IMR-90 (cell line): ENCODE results near the gene TOPORS. TPM values are rescaled to one million over a fixed set of nuclear protein-coding genes. Genes with fewer than 3 reads are reported as not detected.

Experiments
- ATAC-seq: fragments of 200-7000 bp; cut with Tn5 transposase; 2 replicates; pipeline ENCODE4 v1.9.1; 2020; ENCODE audit warnings: low read depth, mild to moderate bottlenecking, moderate library complexity
- BruUV-seq: library from RNA; stranded (reverse); fragments of 400-500 nt; replicated peaks from 2 replicates; lab custom pipeline; 2021; lab: Mats Ljungman, UMichigan
- CTCF ChIA-PET: fragments of 300-600 bp; formaldehyde crosslinking; extraction: SDS; loops from one replicate; lab custom pipeline; 2021; ENCODE audit warnings: antibody characterized with exemption; lab: Yijun Ruan, JAX
- POLR2A ChIA-PET: fragments of 300-600 bp; sonication (Branson Sonifier 250); formaldehyde crosslinking; loops from one replicate; lab custom pipeline; 2022; ENCODE audit warnings: antibody characterized with exemption; ENCODE audit not compliant: unreplicated experiment; lab: Charles Lee
- DNase-seq: peaks from one replicate; pipeline ENCODE4 v3.0.0; 2013
- H2AFZ ChIP-seq: replicated peaks from 2 replicates; pipeline ENCODE3; 2013; ENCODE audit warnings: low read length, mild to moderate bottlenecking; ENCODE audit not compliant: poor library complexity
- H2AK5ac ChIP-seq: 2 replicates; pipeline ENCODE4 v1.6.1; 2013; ENCODE audit warnings: low read depth, low read length, inconsistent platforms
- H2AK9ac ChIP-seq: replicated peaks from 2 replicates; pipeline ENCODE3; 2013; ENCODE audit warnings: mild to moderate bottlenecking, low read depth, low read length, moderate library complexity; ENCODE audit not compliant: poor library complexity
- H2BK120ac ChIP-seq: 2 replicates; pipeline ENCODE4 v1.6.1; 2013; ENCODE audit warnings: low read depth, low read length, inconsistent platforms
- H2BK15ac ChIP-seq: 3 replicates; pipeline ENCODE4 v1.6.1; 2013; ENCODE audit warnings: low read depth, low read length, inconsistent platforms
- H2BK20ac ChIP-seq: 2 replicates; pipeline ENCODE4 v1.6.1; 2013; ENCODE audit warnings: low read depth, mild to moderate bottlenecking, inconsistent platforms, low read length, moderate library complexity
- H2BK5ac ChIP-seq: 2 replicates; pipeline ENCODE4 v1.6.1; 2013; ENCODE audit warnings: mild to moderate bottlenecking, low read depth, low read length, inconsistent platforms; ENCODE audit not compliant: poor library complexity, severe bottlenecking
- H3K14ac ChIP-seq: replicated peaks from 2 replicates; pipeline ENCODE4 v1.6.1; 2013; ENCODE audit warnings: low read depth, low read length, inconsistent platforms
- H3K18ac ChIP-seq: 2 replicates; pipeline ENCODE4 v1.6.1; 2013; ENCODE audit warnings: low read depth, low read length, control low read depth
- H3K23ac ChIP-seq: 2 replicates; pipeline ENCODE4 v1.6.1; 2013; ENCODE audit warnings: low read depth, low read length, inconsistent platforms
- H3K27ac ChIP-seq: 2 replicates; pipeline ENCODE4 v1.5.1; 2013; ENCODE audit warnings: mild to moderate bottlenecking, control low read depth, low read length; ENCODE audit not compliant: insufficient read depth
- H3K27me3 ChIP-seq: 2 replicates; pipeline ENCODE4 v1.6.1; 2013; ENCODE audit warnings: low read length; ENCODE audit not compliant: control insufficient read depth, insufficient read depth
- H3K36me3 ChIP-seq: 2 replicates; pipeline ENCODE4 v1.6.1; 2013; ENCODE audit warnings: low read length, mixed read lengths; ENCODE audit not compliant: control insufficient read depth, insufficient read depth
- H3K4ac ChIP-seq: 2 replicates; pipeline ENCODE4 v1.6.1; 2013; ENCODE audit warnings: low read depth, low read length, inconsistent platforms
- H3K4me1 ChIP-seq: 2 replicates; pipeline ENCODE4 v1.6.1; 2013; ENCODE audit warnings: low read length, mixed read lengths; ENCODE audit not compliant: control insufficient read depth, insufficient read depth
- H3K4me2 ChIP-seq: 2 replicates; pipeline ENCODE4 v1.6.1; 2013; ENCODE audit warnings: low read depth, mild to moderate bottlenecking, control low read depth, low read length, moderate library complexity
- H3K4me3 ChIP-seq: 2 replicates; pipeline ENCODE4 v1.5.1; 2013; ENCODE audit warnings: low read depth, mild to moderate bottlenecking, control low read depth, low read length, moderate library complexity; ENCODE audit not compliant: insufficient read depth
- H3K56ac ChIP-seq: 2 replicates; pipeline ENCODE4 v1.6.1; 2013; ENCODE audit warnings: low read length, inconsistent platforms; ENCODE audit not compliant: insufficient read depth; ENCODE audit errors: extremely low read depth
- H3K79me1 ChIP-seq, 2 experiments: 2 replicates each; pipeline ENCODE4 v1.6.1; 2013; ENCODE audit warnings: low read length in 2 of 2, inconsistent platforms in 1 of 2, low read depth in 1 of 2
- H3K9ac ChIP-seq: 2 replicates; pipeline ENCODE4 v1.6.1; 2013; ENCODE audit warnings: low read depth, low read length, control low read depth
- H3K9me1 ChIP-seq: 2 replicates; pipeline ENCODE4 v1.6.1; 2013; ENCODE audit warnings: low read length, inconsistent platforms; ENCODE audit not compliant: insufficient read depth
- H3K9me3 ChIP-seq: 2 replicates; pipeline ENCODE4 v1.6.1; 2013; ENCODE audit warnings: low read length; ENCODE audit not compliant: control insufficient read depth, insufficient read depth
- H4K20me1 ChIP-seq: 2 replicates; pipeline ENCODE4 v1.6.1; 2013; ENCODE audit warnings: low read length, inconsistent platforms; ENCODE audit not compliant: insufficient read depth
- H4K5ac ChIP-seq: 2 replicates; pipeline ENCODE4 v1.6.1; 2013; ENCODE audit warnings: mild to moderate bottlenecking, low read depth, low read length, control low read depth
- H4K8ac ChIP-seq, 2 experiments: 2 replicates each; pipeline ENCODE4 v1.6.1; 2013; ENCODE audit warnings: low read depth in 2 of 2, low read length in 2 of 2, control low read depth in 1 of 2, inconsistent platforms in 1 of 2
- H4K91ac ChIP-seq: 2 replicates; pipeline ENCODE4 v1.6.1; 2013; ENCODE audit warnings: low read depth, low read length, inconsistent platforms; ENCODE audit not compliant: insufficient read depth
- BHLHE40 ChIP-seq: fragments of 150-350 bp; IDR thresholded peaks from 2 replicates; pipeline ENCODE4 v1.6.1; 2016; ENCODE audit warnings: mild to moderate bottlenecking, low read depth, low read length
- RAD21 ChIP-seq: IDR thresholded peaks from 2 replicates; pipeline ENCODE4 v1.6.1; 2012; ENCODE audit warnings: low read length, improper control_type of control experiment
- SMC3 ChIP-seq: fragments of 150-350 bp; IDR thresholded peaks from 2 replicates; pipeline ENCODE4 v1.6.1; 2016; ENCODE audit warnings: low read depth, mild to moderate bottlenecking, antibody characterized with exemption, low read length, moderate library complexity
- WGBS, 2 experiments: methylation state at CpG; one replicate each; pipeline versions ENCODE4 v1.1.5 to v1.1.7; 2013; ENCODE audit warnings: missing lambda C conversion rate in 2 of 2; ENCODE audit not compliant: insufficient read length in 1 of 2; ENCODE audit errors: extremely low coverage in 2 of 2; 5-methylcytosine and 5-hydroxymethylcytosine counted together
- dilution Hi-C: fragments of 300-500 bp; cut with HindIII; formaldehyde crosslinking; loops from one replicate; pipeline ENCODE4 v1.14.3; 2018; ENCODE audit warnings: low sequenced_read_pairs; ENCODE audit not compliant: unreplicated experiment
- in situ Hi-C: fragments of 300-500 bp; cut with MboI; formaldehyde crosslinking; loops from 3 replicates; pipeline ENCODE4 v1.14.3; 2019; ENCODE audit warnings: low sequenced_read_pairs, inconsistent platforms, mixed read lengths
- intact Hi-C: fragments of 100-400 bp; cut with micrococcal nuclease; formaldehyde crosslinking; loops from 2 replicates; pipeline ENCODE4 v1.10.0; 2022
- polyA plus RNA-seq, 3 experiments: library from polyadenylated mRNA; depleted of rRNA; stranded (reverse); fragments of >200 nt; gene quantifications; 2 replicates each; pipeline ENCODE4 v1.2.3, GENCODE V29; 2012; ENCODE audit warnings: low replicate concordance in 1 of 3
- total RNA-seq: library from RNA; depleted of rRNA; stranded (reverse); fragments of >200 nt; gene quantifications from 2 replicates; pipeline ENCODE4 v1.2.3, GENCODE V29; 2012
- TF ChIP-seq, protein P1 (sequence below): conservative IDR thresholded peaks from 2 replicates; pipeline ENCODE4 v1.5.1; 2012; ENCODE audit warnings: mild to moderate bottlenecking, low read depth, low read length, improper control_type of control experiment
- TF ChIP-seq, protein P2 (sequence below): fragments of 150-350 bp; IDR thresholded peaks from 2 replicates; pipeline ENCODE4 v1.6.1; 2017; ENCODE audit warnings: mild to moderate bottlenecking, antibody characterized with exemption, low read length, low read depth

Gene TOPORS
- total and polyA plus RNA-seq, 2 of the 4 experiments (the other 2 are of a cell fraction), result 7.4 to 27.8 TPM

DNA sequence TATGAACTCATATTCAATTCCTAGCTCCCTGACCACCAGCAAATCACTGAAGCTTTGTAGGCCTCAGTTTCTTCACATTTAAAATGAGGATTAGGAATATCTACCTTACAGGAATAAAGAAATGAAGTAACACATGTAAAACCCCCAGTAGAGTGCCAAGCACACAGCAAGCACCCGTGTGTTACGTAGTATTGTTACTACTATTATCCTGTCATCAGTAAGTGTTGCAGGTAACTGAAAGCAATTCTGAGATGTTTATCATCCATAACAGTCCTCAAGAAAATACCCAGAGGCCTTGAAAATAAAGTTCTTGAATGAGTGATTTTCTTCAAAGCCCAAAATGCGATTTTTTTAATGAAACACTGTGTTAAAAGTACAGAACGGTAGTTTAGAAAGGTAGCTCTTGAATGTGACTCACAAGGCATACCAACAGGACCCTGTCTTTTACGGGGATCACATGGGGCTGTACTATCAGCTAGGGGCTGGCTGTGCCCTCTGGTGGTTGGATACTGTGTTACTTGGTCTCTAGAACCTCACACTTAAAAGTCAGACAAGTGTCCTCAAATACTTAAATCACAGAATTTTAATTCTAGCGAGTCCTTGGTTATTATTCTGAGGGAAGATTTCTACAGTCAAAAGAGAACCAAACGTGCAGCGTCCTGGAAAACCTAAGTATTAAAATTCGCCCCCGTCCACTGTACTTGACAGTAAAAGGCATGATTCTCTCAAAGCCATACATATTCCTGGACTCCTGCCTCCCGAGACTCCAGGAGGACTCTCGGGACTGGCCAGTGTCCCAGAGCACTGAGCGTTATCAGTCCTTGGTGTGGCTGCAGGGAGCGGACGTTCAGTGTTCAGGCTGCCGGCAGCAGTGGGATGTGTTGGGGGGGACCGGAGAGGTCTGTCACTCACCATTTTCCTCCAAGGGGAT is 19.8 kb upstream of the TOPORS start:
- Histone ChIP-seq H2BK5ac (peak overlapping the region; percentile 18), H2BK15ac (no peak overlapping the region), H3K79me1 (peaks cover 5 to 19% of the 10 kb centered on the region in 2 experiments; a peak in 2 of 4 replicates), H2BK120ac (no peak overlapping the region), H3K9ac (peak overlapping the region; percentile 91), H3K4me2 (peak overlapping the region; percentile 91), H3K14ac (no peak overlapping the region), H2AK5ac (no peak overlapping the region), H4K5ac (no peak overlapping the region; the same call in 1 of the 2 replicates), H4K20me1 (peaks cover 3% of the 10 kb centered on the region; the same call in 1 of the 2 replicates), H3K27me3 (no peaks in the 10 kb centered on the region), H3K18ac (no peak overlapping the region), H3K23ac (no peak overlapping the region), H3K36me3 (peaks cover 8% of the 10 kb centered on the region; the same call in 1 of the 2 replicates), H3K9me3 (no peaks in the 10 kb centered on the region), H4K8ac (peak overlapping the region; percentile 82 to 90; a peak in 2 of 4 replicates), H3K4me1 (no peaks in the 10 kb centered on the region), H3K56ac (peak overlapping the region; percentile 41), H2BK20ac (no peak overlapping the region), H3K4me3 (peak overlapping the region; percentile 79), H3K9me1 (no peaks in the 10 kb centered on the region), H2AK9ac (no peak overlapping the region), H4K91ac (no peak overlapping the region), H3K27ac (peak overlapping the region; percentile 78), H3K4ac (no peak overlapping the region), H2AFZ (peak overlapping the region; percentile 94)
- intact Hi-C loops, result loop anchor here (1.0 to 5.0 kb wide), 3 partner anchors 46 to 193 kb away; partner anchors contain the start of gene RIGI
- dilution Hi-C loops, result loop anchor here (25.0 kb wide), 1 partner anchor 135 kb away; no protein-coding TSS in a partner anchor
- in situ Hi-C loops, result no loop called here
- BruUV-seq, result TSS peak; percentile 44
- 0% methylated on average over 2 of the region's 17 CpGs; no CpG with 5 or more reads in 1 of the 2 experiments for WGBS, 2 experiments
- TF ChIP-seq, protein P1, sequence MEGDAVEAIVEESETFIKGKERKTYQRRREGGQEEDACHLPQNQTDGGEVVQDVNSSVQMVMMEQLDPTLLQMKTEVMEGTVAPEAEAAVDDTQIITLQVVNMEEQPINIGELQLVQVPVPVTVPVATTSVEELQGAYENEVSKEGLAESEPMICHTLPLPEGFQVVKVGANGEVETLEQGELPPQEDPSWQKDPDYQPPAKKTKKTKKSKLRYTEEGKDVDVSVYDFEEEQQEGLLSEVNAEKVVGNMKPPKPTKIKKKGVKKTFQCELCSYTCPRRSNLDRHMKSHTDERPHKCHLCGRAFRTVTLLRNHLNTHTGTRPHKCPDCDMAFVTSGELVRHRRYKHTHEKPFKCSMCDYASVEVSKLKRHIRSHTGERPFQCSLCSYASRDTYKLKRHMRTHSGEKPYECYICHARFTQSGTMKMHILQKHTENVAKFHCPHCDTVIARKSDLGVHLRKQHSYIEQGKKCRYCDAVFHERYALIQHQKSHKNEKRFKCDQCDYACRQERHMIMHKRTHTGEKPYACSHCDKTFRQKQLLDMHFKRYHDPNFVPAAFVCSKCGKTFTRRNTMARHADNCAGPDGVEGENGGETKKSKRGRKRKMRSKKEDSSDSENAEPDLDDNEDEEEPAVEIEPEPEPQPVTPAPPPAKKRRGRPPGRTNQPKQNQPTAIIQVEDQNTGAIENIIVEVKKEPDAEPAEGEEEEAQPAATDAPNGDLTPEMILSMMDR, result peak; percentile 77
- TF ChIP-seq SMC3 (peak; percentile 86), BHLHE40 (no peak), RAD21 (peak; percentile 74)
- TF ChIP-seq, protein P2, sequence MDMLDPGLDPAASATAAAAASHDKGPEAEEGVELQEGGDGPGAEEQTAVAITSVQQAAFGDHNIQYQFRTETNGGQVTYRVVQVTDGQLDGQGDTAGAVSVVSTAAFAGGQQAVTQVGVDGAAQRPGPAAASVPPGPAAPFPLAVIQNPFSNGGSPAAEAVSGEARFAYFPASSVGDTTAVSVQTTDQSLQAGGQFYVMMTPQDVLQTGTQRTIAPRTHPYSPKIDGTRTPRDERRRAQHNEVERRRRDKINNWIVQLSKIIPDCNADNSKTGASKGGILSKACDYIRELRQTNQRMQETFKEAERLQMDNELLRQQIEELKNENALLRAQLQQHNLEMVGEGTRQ, result peak; percentile 88
- ChIA-PET CTCF (interaction anchor here (0.7 to 11.5 kb wide), 9 partner anchors 10 to 195 kb away, joined by 3 to 189 read pairs (median 6); partner anchors contain the start of genes ACO1, RIGI, SMIM27 and TOPORS), POLR2A (interaction anchor here (0.6 to 1.0 kb wide), 2 partner anchors 187 to 193 kb away, joined by 4 read pairs; no protein-coding TSS in a partner anchor)
- peak; percentile 82 for DNase-seq
- ATAC-seq, result peak; percentile 81
